LNCaP clone FGC (cell line): ENCODE data around the gene USP10.
A peak's percentile ranks its signal among the peaks of the same experiment; 100 is the strongest.

Experiments
- DNase-seq: peaks from one replicate; pipeline ENCODE4 v3.0.0-alpha.2; 2011; ENCODE audit warnings: low read depth
- H3K4me3 ChIP-seq: 2 replicates; pipeline ENCODE4 v1.5.1; 2011; ENCODE audit warnings: mild to moderate bottlenecking, low read depth, low read length, control low read depth
- CTCF ChIP-seq: IDR thresholded peaks from 2 replicates; pipeline ENCODE4 v1.5.1; 2012; ENCODE audit warnings: mild to moderate bottlenecking; ENCODE audit not compliant: control insufficient read depth, insufficient read depth; ENCODE audit errors: extremely low read depth

The USP10 gene

GRCh38 chr16:84780063-84780462 is 80.3 kb downstream of the USP10 start:
- H3K4me3 ChIP-seq: peak overlapping the region; percentile 18; the same call in 1 of the 2 replicates
- TF ChIP-seq CTCF: no peak
- DNase-seq: no peak

DNA sequence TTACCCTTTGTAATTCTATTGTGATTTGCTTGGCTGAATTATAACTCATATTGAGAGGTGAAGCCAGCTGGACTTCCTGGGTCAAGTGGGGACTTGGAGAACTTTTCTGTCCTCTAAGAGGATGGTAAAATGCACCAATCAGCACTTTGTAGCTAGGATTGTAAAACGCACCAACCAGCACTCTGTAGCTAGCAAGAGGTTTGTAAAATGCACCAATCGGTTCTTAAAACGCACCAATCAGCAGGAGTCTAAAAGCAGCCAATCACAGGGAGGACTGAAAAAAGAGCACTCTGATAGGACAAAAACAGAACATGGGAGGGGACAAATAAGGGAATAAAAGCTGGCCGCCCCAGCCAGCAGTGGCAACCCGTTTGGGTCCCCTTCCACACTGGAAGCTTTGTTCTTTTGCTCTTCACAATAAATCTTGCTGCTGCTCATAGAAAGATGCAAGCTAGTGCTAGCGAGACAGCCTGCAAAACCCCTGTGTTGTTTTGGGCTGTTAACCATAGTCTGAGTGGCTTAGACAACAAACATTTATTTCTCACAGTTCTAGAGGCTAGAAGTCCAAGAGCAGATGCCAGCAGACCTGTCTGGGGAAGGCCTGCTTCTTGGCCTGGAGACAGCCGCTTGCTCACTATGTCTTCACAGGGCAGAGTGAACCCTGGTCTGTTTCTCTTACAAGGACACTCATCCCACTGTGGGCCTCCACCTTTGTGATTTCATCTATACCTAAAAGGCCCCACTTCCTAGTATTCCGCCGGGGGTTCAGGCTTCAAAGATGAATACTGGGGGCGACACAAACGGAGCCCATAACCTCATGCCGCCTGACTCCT is 81.0 kb downstream of the USP10 start:
- no peak overlapping the region for H3K4me3 ChIP-seq
- TF ChIP-seq CTCF: no peak
- DNase-seq: peak; percentile 35

GRCh38 chr16:84782846-84783245 is 83.0 kb downstream of the USP10 start:
- no peak overlapping the region for H3K4me3 ChIP-seq
- DNase-seq: no peak
- no peak for TF ChIP-seq CTCF

DNA sequence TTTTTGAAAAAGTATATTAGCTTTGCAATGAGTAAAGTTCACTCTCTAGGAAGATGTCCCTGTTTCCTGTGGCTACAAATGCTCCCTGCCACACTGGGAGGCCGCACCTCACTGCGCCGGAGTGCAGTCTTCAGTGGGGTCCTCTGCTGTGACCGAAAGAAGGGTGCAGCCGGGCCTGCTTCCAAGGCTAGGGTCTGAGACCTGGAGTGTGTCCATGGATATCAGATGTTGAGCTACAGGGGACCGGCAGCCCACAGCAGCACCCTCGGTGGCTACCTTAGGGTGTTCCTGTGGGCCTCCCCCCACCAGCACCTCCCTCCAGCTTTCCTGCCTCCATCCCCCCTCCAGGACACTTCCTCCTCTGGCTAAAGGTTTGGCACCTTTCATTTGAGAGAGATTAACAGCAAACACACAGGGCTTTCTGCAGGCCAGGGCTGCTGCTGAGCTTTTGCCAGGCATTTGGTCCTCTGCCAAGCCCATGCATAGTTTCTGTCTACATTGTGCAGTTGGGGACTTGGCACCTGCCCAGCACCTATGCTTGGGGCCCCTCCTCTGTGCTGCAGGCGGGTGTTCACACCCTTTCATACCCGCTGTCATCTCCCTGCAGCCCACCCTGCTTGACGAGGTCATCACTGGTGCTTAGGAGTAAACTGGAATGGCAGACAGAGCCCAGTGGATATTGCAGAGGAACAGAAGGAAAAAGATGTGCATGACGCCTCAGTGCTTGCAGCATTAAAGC is 86.2 kb downstream of the USP10 start:
- no peak for DNase-seq
- no peak for TF ChIP-seq CTCF
- H3K4me3 ChIP-seq: no peak overlapping the region

DNA sequence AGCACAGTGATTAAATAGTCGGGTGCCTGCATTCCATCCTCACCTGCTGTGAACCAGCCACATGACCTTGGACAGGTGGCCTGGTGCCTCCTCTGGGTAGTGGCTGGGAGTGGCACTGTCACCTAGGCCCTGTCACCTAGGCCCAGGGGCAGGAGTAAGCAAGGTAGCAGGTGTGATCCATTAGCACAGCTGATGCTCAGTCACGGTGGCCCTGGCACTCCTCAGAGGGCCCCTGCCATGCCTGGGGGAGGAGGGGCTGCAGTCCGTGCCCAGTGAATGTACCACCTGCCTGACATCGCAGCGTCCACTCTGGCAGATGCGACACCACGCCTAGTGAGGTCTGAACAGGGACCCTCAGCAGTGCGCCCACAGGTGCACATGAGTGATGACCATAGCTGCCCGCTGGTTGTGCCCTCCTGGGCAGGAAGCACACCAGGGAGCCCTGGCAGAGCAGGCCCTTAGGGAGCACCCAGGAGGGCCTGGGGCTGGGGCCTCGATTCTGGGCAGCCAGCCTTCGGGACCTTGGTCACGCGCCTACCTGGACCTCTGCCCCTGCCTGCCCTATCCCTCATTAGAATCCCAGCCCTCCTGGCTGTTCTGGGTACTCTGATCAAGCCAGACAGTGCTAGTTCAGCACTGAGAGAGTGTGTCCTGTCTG is 86.9 kb downstream of the USP10 start:
- no peak for DNase-seq
- no peak overlapping the region for H3K4me3 ChIP-seq
- TF ChIP-seq CTCF: no peak

GRCh38 chr16:84787263-84787622 is 87.4 kb downstream of the USP10 start:
- DNase-seq: no peak
- no peak for TF ChIP-seq CTCF
- H3K4me3 ChIP-seq: no peak overlapping the region
